NCI-H187 (cell line): ENCODE measurements around the gene ADIRF.
"Not testable (repeated sequence)": the region's sequence is repeated elsewhere in the genome, so short reads cannot be mapped to it uniquely, and the experiment has no call there.

Experiments
- DNase-seq, 2 experiments: peaks; one replicate each; lab custom pipeline; 2025; lab: John Stamatoyannopoulos, UW

Gene ADIRF

DNA sequence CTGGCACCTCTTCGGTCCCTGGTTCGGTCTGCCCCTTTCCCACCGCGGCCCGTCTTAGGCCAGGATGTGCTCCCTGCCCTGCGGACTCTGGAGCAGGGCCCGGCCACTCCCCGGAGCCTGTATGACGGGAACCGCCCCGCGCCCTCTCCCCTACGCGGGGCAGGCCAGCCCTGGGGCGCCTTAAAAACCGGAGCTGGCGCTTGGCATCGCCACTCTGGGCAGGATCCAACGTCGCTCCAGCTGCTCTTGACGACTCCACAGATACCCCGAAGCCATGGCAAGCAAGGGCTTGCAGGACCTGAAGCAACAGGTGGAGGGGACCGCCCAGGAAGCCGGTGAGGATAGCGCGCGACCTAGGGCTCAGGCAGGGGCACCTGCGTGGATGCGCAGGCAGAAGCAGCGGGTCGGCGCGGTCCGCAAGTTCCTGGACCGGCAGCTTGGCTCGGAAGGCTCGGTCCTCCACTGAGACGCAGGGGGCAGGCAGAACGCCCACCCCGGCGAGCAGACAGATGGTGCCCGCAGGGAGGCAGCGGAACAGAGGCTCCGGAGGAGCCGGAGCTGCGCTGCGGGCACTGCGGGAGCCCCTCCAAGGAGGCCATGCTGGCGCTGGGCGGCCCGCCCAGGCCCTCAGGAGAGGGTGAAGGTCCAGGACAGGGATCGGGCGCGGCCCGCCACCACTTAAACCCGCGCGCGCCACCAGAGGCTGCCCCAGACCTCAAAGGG lies at the start of gene ADIRF:
ADIRF (plus strand) TSS at position 212 of the 723 bp plus-strand sequence; CDS start at position 275, 63 bp downstream.
- DNase-seq = no peak

DNA sequence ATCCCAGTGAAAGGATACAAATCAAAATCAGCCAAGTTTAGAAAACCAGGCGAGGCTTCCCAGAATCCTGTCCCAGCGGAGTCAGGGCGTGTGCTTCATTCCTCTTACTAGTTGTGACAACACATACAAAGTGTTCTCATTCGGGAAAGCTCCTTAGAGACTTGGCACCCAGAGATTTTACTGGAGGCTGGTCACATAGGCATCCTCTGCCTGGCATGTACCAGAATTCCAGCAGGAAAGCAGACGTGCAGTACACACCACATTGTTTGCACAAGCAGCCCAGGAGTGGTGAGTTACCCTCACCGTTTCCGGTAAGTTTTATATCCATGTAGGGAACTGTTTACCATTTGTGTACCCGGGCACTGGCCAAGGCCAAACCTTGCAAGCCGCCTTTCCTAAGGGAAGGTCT lies 45.7 kb upstream of the ADIRF start:
- no peak for DNase-seq

DNA sequence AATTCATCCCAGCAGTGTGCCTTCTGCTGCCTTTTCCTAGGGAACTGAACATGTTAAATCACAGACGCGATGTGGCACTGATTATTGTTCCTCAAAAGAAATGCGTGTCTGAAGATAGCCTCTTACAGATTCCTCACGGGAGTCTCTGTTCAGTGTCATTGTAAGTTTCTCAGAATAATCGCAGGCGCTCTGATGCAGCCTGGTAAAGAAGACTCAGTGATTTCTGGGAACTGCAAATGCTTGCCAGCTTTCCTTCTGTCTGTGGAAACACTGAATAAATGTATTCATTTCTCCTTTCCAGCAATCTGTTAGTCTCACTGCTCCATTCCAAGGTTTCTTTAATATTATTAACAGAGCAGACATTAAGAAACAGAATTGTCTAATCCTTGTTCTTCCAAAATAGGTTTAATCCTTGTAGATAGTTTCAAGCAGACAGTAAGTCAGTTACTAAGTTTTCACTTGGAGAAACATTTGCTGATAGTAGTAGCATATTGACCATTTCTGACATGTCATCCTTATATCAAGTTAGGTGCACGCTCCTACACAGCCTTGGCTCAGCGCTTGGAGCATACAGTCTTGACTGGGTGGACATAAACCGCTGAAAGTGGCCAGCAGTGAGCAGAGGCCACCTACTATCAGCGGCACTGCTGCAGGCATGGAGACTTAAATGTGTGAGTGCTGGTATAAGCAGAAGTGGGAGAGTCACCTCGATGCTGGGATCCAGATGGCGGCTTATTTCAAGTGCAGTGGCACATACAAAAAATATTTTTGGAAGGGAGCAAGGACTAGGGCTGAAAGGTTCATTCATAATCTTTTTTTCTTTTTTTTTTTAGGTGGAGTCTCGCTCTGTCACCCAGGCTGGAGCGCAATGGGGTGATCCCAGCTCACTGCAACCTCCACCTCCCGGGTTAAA lies 38.6 kb upstream of the ADIRF start:
- no peak for DNase-seq

DNA sequence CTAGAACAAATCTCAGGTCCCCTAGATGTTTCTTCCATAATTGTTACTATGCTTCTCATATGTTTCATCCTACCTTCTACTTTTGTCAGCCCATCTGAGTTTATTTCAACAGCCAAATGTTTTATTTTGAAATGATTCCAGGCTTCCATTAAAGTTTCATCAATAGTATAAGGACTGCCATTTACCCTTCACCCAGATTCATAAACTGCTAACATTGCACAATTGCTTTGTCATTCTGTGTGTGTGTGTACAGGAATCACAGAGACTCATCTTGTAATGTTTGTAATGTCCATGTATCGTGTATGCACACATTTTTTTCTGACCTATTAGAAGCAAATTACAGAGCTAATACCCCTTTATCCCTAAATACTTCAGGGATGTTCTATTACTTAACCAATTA lies 36.4 kb upstream of the ADIRF start:
- no peak for DNase-seq

DNA sequence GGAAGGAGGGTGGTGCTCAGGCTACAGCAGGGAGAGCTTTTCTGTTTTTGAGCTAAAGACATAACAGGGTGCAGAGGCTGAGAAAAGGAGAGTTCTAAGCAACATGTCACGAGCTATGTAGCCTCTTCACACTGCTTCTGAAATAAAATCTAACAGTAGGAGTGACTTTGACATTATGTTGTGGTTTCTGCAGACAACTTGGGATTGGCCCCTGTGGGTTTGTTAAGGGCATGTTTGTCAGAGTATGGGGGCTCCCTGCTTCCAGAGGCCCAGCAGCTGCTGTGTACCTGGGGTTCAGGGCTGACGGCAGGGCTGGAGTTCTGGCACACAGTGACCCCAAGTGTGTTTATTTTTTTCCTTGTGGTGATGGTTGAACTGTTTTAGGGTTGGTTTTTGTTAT lies 35.6 kb upstream of the ADIRF start:
- no peak for DNase-seq

DNA sequence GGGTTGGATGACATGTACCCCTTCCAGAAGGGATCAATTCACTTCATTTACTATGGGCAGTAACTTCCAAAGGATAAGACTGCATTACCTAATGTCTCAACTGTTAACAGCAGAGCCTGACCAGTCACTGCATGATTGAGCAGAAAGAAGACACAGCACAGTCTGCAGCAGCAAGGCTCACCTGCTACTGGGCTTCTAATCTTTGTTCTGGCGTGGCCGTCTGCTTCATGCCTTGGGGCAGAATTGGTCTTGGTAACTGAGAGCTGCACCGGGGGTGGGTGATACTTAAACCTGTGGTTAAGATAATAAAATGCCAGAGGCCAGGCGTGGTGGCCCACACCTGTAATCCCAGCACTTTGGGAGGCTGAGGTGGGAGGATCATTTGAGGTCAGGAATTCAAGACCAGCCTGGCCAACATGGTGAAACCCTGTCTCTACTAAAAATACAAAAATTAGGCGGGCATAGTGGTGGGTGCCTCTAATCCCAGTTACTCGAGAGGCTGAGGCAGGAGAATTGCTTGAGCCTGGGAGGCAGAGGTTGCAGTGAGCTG lies 34.0 kb upstream of the ADIRF start:
- not testable (repeated sequence) for DNase-seq

DNA sequence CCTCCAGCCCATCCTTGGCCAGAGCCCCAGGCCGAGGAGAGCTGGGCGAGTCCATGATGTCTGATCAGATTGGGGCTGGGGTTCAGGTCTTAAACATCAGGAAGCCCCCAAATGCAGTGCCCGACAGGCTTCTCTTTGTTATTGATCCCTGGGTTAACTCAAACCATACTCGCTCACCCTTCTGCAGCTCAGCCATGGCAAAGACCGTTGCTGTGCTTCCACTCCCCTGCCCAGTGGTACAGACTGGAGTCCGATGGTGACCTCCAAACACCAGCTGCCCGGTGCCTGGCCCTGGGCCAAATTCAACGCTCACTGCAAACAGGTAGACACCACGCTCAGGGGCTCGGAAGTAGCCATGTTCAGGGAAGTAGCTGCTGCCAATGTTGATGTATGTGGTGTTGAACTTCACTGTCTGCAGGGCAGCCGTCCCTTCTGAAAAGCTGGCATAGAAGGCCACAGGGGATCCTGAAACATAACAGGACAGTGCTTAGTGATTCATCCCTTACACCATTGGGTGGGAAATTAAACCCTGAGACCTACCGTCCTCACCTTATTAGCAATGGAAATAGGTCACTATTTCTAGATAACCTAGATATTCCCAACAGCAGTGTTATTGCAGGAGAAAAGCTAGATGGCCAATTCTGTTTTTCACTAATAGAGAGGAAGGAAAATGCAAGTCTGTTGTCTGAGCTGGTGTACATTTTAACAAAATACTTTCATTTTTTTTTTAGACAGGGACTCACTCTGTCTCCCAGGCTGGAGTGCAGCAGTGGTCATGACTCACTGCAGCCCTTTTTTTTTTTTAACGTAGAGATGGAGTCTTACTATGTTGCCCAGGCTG lies 31.4 kb upstream of the ADIRF start:
- no peak for DNase-seq

- no peak for DNase-seq
These were observed 30.7 kb upstream of the ADIRF start for GRCh38 chr10:86937502-86938154.

DNA sequence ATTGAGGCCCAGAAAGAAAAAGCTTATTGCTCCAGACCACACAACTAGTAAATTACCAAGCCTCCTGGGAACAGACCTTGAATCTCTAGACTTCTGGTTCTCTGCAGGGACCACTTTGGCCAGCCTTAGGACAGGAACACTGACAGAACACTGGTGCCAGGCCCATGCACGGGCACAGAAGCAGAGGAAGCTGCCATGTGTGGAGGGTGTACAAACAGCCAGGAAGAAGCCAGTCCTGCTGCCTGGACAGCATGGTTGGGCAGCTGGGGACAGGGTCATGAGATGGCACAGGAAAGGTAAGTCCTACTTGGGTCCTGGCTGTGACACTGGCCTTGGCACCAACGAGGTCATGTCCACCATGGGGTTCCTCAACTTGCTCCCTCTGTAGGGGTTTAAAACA lies 30.0 kb upstream of the ADIRF start:
- DNase-seq = no peak

- not testable (repeated sequence) for DNase-seq
These were observed 28.2 kb upstream of the ADIRF start for GRCh38 chr10:86940076-86940475.

- DNase-seq = no peak
These were observed 27.6 kb upstream of the ADIRF start for GRCh38 chr10:86940677-86941076.

DNA sequence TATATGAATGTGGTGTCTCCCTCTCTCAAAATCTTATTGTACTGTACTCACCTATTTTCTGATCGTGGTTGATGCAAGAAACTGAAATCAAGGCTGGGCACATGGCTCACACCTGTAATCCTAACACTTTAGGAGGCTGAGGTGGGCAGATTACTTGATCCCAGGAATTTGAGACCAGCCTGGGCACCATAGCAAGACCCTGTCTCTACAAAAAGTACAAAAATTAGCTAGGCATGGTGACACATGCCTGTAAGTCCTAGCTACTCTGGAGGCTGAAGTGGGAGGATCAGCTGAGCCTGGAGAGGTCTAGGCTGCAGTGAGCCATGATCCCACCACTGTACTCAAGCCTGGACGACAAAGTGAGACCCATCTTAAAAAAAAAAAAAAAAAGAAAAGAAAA lies 26.9 kb upstream of the ADIRF start:
- no peak for DNase-seq

DNA sequence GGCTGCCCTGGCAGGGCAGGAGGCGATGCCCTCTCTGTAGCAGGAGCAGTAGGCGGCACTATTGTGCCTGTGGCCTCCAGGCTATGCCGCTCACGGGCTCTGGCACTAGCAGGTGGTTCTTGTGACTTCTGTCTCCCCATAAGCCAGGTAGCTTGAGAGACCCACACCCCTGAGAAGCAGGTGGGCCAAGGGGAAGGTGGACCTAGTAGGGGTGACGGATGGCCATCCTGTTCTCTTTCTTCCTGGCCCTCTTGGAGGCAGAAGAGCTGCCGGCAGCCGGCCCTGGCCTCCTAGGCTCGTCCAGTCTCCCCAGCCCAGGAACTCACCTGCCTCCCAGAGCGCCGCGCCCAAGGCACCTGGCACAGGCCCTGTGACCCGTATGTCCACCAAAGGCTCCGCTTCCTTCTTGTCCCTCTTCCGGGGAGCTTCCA lies 26.3 kb upstream of the ADIRF start:
- no peak for DNase-seq

DNA sequence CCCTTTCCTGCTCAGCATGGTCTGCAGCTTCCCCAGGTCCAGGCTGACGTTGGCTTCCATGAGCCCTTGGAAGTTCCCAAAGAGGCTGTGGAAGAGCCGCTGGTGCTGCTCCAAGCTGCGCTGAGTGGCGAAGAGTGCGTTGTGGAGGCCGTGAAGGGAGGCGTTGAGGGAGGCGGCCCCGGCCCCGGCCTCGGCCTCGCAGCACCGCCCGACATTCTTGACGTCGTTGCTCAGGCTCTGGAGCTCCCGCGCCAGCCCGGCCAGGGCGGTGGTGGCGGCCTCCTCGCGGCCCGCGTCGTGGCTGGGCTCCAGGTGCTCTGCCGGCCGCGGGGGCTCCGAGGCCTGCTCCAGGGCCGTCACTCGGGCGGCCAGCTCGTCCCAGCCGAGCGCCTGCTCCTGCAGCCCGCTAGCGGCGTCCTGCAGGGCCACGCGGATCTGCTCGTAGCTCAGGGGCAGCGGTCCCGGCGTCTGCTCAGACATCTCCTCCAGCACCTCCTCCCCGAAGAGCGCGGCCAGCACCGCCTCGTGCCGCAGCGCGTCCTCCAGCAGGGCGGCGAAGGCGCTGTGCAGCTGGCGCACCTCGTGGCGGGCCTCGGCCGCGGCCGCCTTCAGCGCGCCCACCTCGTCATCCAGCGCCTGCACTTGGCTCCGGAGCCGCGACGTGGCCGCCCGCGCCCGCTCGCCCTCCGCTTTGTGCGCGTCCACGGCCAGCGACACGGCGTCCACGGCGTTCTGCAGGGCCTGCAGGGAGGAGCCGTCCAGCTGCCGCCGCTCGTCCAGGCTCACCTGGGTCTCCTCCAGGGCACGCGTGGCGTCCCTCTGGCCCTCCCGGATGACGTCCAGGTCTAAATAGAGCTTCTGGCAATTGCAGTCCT lies 25.6 kb upstream of the ADIRF start:
- DNase-seq = no peak

- DNase-seq = no peak
These were observed 24.8 kb upstream of the ADIRF start for GRCh38 chr10:86943316-86944030.

GRCh38 chr10:86944031-86944419 lies 24.3 kb upstream of the ADIRF start:
- DNase-seq = no peak

DNA sequence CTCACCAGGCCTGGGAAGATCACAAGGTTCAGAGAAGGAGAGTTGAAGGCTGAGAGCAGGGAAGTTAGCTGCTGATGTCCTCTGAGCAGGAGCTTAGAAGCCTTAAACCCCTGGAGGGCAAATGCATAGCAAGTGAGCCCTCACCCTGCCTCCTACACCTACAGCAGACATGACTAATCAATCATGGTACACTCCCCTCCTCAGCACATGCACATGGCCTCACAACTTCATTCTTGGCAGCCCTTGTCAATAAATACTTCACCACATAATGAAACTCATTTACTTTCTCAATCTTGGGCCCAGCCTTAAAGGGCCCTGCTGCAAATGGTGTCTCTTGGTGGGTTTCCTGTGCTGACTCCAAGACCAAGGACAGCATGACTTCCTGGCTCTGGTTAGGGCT lies 23.8 kb upstream of the ADIRF start:
- no peak for DNase-seq

GRCh38 chr10:86944907-86945306 lies 23.4 kb upstream of the ADIRF start:
- DNase-seq = no peak

- no peak for DNase-seq
These were observed 22.7 kb upstream of the ADIRF start for GRCh38 chr10:86945361-86946212.
